Purkinje cell (primary cell): ENCODE measurements around the gene CCDC106. TPM values are rescaled to one million over a fixed set of nuclear protein-coding genes. Genes with fewer than 3 reads are reported as not detected.

Experiments used
- polyA plus RNA-seq: library from polyadenylated mRNA; unstranded; fragments of >200 nt; fragmentation: Nextera tagmentation; gene quantifications from 2 replicates; pipeline ENCODE4 v1.2.1, GENCODE V29; 2014

CCDC106 gene
- 0.35 and 0.67 TPM in 2 replicates for polyA plus RNA-seq

DNA sequence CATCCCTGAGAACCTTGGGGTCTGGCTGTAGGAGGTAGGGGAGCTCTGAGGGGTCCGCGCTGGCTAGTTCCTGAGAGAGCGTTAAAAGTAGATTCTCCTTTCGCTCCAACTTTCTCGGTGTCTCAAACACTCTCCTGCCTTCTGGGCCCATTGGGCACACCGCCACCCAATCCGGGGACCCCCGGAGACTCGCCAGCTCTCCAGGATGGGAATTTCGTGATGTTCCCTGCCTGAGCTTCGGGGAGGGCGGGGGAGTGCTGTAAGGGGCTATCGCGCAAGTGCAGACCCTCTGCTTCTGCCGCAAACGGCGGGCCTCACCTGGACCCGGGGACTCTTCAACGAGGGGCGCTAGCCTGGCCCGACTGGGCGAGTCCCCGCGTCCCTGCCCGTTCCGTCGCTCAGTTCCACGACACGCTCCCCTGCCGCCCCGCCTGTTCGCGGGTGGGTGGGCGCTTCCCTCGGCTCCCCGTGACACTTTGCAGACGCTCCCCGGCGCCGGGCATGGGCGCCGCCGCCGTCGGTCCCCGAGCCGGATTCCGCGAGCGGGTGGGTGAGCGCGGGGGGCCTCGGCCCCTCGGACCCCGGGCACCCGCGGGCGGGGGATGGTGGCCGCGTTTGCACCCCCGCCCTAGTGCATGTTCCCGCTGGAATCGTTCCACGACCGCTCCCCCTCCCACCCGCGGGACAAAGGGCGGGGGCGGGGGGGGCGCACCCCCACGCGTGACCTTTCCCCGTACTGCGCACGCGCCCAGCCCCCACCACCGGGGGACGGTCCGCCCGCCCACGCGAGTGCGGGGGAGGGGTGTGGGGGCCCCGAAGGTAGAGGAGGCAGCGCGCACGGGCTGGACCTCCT lies at the start of gene CCDC106:
Gene CCDC106 (plus strand): TSS at position 481 of the 853 bp plus-strand sequence. CDS start 835 bp downstream, outside the sequence.

DNA sequence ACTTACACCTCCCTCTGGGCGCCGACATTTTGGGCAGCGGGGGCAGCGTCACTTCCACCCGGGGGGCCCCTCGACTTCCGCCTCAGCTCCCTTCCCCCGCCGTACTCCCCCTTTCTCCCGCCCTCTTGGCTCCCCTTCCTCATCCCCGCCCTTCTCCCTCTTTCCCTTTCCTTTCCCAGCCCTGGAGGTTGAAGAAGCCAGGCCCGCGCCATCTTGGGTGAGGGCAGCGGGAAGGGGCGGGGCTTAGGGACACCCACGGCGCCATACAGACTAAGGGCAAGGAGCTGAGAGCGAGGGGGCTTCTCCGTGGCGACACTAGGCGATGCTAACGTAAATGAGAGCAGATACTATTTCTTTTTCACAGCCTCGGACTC lies 48.6 kb upstream of the CCDC106 start, which contains the start of gene FIZ1:
Gene FIZ1 (minus strand): TSS at position 50 of the 374 bp plus-strand sequence. CDS start 1,652 bp downstream, outside the sequence.

DNA sequence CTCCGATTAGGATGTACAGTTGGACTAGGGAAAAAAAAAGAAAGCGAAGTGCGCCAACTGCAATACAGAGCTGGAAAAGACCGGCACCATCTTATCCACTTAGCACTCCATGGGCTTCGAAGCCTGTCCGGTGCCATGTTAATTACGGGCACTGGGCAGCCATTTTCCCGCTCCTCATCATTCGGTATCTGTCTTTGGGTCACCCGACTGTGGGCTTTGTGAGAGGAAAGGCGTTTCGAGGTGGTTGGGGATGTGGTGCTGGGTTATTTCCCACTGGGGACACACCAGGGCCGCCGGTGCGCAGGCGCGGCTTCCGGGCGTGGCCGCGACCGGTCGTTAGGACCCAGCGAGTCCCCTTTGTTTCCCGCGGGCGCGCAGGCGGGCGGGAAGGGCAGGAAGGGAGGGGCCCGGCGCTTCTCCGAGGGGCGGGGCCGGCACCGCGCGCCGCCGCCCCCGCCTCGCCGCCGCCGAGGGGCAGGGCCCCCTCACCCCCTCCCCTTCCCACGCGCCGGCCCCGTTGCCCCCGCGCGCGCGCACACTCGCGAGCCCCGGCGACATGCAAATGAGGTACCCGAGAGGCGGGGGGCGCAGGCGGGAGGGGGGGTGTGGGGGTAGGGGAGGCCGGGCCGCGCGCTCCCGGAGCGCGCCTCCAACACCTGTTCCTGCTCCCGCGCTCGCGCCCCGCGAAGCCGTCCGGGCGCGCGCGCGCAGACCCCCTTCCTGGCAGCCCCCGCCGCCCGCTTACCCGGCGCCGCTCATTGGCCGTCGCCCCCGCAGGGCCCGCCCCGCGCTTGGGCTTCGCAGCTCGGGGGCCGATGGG lies 48.0 kb upstream of the CCDC106 start, which contains the start of gene ZNF524:
Gene ZNF524 (plus strand): TSS at position 447 of the 820 bp plus-strand sequence. CDS start 1,825 bp downstream, outside the sequence.

DNA sequence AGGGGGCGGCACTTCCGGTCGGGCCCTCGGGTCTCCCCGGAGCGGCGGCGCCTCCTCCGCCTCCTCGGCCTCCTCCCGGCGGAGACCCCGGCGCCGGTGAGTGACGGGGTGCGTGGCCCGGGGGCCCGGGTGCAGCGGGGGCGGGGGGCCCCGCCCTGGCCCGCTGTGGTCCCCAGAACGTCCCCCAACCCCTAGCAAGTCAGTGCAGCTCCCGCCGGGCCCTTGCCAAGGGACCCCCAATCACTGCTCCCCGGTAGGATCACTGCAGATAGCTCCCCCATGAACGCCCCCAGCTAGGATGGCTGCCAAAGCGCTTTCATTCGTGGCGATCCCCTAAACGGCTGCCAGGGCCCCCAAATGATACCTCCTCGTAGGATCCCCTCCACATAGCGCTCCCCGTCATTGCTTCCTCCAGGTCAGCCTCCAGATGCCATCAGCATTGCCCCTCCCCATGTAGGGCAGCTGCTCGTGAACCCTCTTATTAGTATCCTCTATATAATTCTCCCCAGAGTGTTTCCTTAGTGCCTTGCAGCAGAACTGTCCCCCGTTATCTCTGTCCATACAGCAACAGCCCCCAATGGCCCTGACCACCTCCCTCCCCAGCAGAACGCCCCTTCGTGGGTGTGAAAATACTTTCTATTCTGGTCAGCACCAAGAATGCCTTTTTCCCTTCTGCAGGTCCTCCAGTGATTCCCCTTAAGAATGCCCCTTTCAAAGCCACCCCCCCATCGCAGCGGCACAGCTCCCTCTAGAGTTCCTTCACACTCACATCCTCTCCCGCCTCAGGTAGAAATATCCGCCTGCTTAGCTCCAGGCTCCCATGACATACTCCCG lies 42.2 kb upstream of the CCDC106 start, which contains the start of gene ZNF865:
Gene ZNF865 (plus strand): TSS at position 11 of the 834 bp plus-strand sequence. CDS start 7,972 bp downstream, outside the sequence.

DNA sequence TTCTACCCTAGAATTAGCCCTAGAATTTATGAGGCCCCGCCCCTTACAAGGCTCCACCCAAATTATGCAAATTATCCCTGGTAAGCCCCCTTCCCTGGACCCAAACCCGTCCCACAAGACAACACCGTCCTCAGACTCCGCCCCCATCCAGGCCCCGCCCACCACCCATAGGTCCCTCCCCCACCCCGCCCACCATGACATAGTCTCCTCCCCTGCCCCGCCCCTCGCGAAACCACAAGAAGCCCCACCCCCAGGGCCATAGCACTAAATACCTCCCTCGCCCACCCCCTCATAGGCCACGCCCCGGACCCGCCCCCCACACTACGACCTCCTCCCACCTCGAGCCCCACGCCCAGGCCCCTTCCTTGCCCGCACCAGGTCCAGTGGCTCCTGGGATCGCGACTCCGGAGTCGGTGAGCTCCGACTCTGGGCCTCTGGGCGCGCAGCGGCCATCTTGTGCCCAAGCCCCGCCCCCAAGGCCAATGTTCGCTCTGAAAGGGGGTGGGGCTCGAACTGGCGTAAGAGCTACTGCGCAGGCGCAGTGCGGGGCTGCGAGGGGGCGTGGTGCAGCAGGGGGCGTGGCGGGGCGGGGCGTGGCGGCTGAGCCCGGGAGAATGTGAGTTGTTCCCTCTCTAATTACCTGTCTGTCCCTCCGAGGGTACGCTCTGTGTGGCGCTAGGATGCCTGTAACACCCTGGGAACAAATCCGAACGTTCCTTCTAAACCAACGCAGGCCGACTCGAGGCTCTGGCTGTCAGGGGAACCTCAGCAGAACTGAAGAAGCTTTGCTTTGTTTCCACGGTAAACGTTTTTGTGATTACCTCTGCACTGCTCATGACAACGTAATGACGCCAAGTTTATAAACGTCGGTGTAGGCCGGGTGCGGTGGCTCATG lies 23.7 kb upstream of the CCDC106 start, which contains the start of gene ZNF784:
Gene ZNF784 (minus strand): TSS at position 458 of the 895 bp plus-strand sequence. CDS start 5 bp downstream, at position 453.

DNA sequence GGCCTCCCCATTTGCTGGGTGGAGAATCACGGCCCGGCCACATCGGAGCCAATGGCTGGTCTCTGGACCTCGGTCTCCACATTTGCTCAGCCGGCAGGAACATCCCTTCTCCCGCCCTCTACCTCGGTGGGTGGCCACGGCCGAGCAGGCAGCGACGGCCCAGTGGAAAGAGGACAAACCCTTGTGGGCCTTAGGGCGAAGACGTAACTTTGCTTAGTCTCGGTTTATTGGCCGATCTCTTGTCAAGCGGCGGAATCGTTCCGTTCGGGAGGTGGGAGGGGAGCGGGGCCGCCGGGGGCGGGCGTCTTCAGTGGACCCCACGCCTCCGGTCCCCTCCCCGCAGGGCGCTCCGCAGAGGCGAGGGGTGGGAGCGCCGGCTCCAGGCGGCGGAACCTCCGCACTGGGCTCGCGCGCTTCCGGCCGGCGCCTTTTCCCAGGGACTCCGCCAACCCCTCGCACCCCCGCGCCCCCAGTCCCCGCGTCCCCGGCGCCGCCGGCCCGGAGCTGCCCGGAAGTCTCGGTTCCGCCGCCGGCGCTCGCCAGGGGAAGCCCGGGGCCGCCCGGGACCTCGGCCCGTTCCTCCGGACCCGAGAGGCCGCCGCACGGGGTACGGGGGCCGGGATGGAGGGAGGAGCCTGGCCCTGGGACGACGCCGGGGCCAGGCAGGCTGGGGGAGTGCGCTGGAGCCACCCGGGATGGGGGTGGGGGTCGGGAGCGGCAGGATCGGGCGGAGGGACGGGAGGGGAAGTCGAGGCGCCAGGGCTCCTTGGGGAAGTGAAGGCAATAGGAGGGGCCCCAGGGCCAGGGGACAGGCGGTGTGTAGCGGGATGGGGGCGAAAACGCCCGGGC lies 7.2 kb upstream of the CCDC106 start, which contains the start of gene ZNF580:
Gene ZNF580 (plus strand): TSS at position 426 of the 849 bp plus-strand sequence. CDS start 1,507 bp downstream, outside the sequence.

DNA sequence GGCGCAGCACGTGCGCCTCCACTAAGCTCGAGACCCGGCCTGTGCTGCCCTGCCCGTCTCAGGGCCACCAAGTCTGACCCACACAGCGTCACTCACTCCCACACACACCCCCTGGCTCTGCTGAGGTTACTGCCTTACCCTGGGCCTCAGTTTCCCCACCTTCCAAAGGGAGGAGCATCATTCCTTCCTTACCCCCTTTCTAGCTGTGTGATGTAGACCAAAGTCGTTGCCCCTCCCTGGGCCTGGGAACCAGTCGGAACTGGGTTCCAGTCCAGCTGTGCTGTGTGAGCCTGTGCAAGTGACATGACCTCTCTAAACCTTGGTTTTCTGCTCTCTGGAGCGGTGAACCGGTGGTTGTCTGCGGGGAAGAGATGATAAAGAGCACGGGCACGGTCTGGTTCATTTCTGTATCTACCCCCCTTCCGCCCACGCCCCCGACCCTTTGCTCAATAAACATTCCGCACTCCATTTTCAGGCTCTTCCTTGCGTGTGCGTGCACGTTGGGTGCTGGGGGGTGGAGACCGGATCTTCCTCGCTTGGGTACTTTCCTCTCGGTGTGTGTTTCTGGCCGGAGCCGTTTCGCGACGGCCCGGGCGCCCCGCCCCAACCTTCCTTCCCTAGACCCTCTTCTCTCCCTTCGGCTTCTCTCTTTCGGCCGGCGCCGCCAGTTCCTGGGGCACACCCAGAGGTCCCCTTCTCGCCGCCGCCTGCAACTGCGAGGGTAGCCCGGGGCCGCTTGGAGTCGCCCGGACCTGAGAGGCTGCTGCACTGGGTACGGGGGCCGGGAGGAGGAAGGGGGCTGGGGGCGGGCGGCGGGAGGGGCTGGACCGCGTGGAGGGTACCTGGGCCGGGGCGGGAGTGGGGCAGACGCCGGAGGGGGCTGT lies 4.8 kb upstream of the CCDC106 start, which contains the start of gene ZNF581:
Gene ZNF581 (plus strand): TSS at position 647 of the 884 bp plus-strand sequence. CDS start 923 bp downstream, outside the sequence.

DNA sequence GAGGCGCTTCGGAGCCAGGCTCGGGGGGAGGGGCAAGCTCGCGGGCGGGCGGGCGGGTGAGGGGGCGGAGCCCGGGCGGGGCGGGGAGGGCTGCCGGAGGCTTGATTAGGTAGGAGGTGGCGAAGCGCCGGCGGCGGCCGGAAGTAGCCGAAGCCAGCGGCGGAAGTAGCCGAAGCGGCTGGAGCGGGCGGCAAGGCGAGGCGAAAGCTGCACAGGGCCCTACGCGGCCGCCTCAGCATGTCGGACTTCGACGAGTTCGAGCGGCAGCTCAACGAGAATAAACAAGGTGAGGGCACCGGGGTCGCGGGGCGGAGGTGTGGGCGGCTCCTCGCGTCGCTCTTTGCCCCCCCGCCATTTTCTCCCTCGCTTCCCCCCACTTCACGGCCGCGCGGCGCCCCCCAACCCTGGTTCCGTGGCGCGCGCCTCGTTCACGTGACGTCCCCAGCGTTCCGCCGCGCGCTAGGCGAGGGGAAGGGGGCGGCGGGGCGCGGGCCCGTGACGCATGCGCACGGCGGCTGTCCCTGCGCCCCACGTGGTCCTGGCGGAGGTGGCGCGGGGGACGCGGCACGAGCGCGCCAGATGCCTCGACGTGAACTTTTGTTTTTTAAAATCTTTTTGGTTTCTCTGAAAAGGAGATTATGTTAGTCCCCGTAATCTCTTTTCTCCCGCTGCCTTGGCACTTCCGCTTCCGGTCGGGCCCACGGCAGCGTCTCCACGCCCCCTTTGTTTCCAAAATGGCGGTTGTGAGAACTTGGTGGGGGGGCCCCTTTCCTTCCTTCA lies 7.0 kb downstream of the CCDC106 start, which contains the start of gene U2AF2:
Gene U2AF2 (plus strand): TSS at position 168 of the 780 bp plus-strand sequence. CDS start 70 bp downstream, at position 238.

GRCh38 chr19:55674841-55675660 lies 27.0 kb downstream of the CCDC106 start, which contains the start of gene EPN1:
TSS of gene EPN1 (plus strand) at chr19:55675226. CDS start at chr19:55678628, 3,402 bp downstream.

Other genes starting within 250 kb of the CCDC106 start
- 1.3 and 1.6 TPM in 2 replicates for gene UBE2S, start 240.4 kb upstream of the CCDC106 start, polyA plus RNA-seq
- gene SHISA7, start 204.9 kb upstream of the CCDC106 start, polyA plus RNA-seq: 0.62 TPM in 1 of 2 replicates, not detected in the other
- gene ISOC2, start 186.6 kb upstream of the CCDC106 start, polyA plus RNA-seq: 0.93 and 1.2 TPM in 2 replicates
- not detected in 2 replicates for gene C19orf85, start 183.5 kb upstream of the CCDC106 start, polyA plus RNA-seq
- not detected in 2 replicates for gene ZNF628, start 171.6 kb upstream of the CCDC106 start, polyA plus RNA-seq
- gene NAT14, start 163.0 kb upstream of the CCDC106 start, polyA plus RNA-seq: 26.9 and 43.3 TPM in 2 replicates
- 0.05 TPM in 1 of 2 replicates, not detected in the other for gene SSC5D, start 159.8 kb upstream of the CCDC106 start, polyA plus RNA-seq
- gene SBK2, start 111.1 kb upstream of the CCDC106 start, polyA plus RNA-seq: not detected in 2 replicates
- not detected in 2 replicates for gene SBK3, start 102.7 kb upstream of the CCDC106 start, polyA plus RNA-seq
- gene ZNF579, start 67.4 kb upstream of the CCDC106 start, polyA plus RNA-seq: 0.36 and 0.48 TPM in 2 replicates
- 1.7 and 4.2 TPM in 2 replicates for gene FIZ1, start 48.7 kb upstream of the CCDC106 start, polyA plus RNA-seq
- 0.36 TPM in 1 of 2 replicates, not detected in the other for gene ZNF524, start 47.9 kb upstream of the CCDC106 start, polyA plus RNA-seq
- 0.22 TPM in 1 of 2 replicates, not detected in the other for gene ZNF865, start 42.6 kb upstream of the CCDC106 start, polyA plus RNA-seq
- 0.16 and 0.27 TPM in 2 replicates for gene ZNF784, start 23.6 kb upstream of the CCDC106 start, polyA plus RNA-seq
- gene ZNF580, start 7.2 kb upstream of the CCDC106 start, polyA plus RNA-seq: 8.2 and 11.4 TPM in 2 replicates
- gene ZNF581, start 4.6 kb upstream of the CCDC106 start, polyA plus RNA-seq: 0.74 and 4.1 TPM in 2 replicates
- 2.8 and 3.7 TPM in 2 replicates for gene U2AF2, start 6.8 kb downstream of the CCDC106 start, polyA plus RNA-seq
- 1.3 and 1.4 TPM in 2 replicates for gene EPN1, start 27.0 kb downstream of the CCDC106 start, polyA plus RNA-seq
- gene NLRP9, start 90.2 kb downstream of the CCDC106 start, polyA plus RNA-seq: not detected in 2 replicates
- not detected in 2 replicates for gene RFPL4A, start 110.9 kb downstream of the CCDC106 start, polyA plus RNA-seq
- not detected in 2 replicates for gene RFPL4AL1, start 120.9 kb downstream of the CCDC106 start, polyA plus RNA-seq
- gene NLRP11, start 183.8 kb downstream of the CCDC106 start, polyA plus RNA-seq: 0.11 and 0.24 TPM in 2 replicates
- not detected in 2 replicates for gene NLRP4, start 188.3 kb downstream of the CCDC106 start, polyA plus RNA-seq